Measurements from ENCODE around the gene CHD3. TPM values are rescaled to one million over a fixed set of nuclear protein-coding genes. Genes with fewer than 3 reads are reported as not detected.

Gene CHD3
- polyA plus RNA-seq, 3 donors = 181 to 204 (median 186) TPM

DNA sequence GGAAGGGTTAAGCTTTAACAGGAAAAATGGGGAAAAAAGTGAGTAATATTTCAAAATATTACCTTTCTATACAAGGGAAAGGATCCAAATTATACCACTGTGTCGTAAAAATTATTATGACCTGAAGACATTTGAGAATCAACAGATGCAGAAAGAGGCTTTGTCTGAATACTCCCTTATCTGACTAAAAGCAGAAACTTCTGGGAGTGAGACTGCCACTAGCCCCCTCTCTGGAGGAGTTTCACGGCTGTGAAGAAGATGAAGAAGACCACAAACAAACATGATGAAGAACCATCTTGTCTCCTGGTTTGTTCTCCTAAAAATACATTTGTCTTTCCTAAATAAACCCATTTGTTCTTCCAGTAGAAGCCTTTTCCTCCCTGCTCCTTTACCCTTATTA is 72.8 kb downstream of the CHD3 start:
- no peak for DNase-seq

Other genes with a start within 250 kb of the CHD3 start
- gene ATP1B2, start 237.9 kb upstream of the CHD3 start, polyA plus RNA-seq (ENCODE audit: insufficient read length in 3 of 3) = 10 to 100 TPM; 18.1 to 24.2 (median 21.5) TPM
- gene TP53, start 201.3 kb upstream of the CHD3 start, polyA plus RNA-seq (ENCODE audit: insufficient read length in 3 of 3) = 10 to 100 TPM; 68.2 to 79.1 (median 74.8) TPM
- 10 to 100 TPM; 15.3 to 21.3 (median 17.0) TPM for gene WRAP53, start 200.3 kb upstream of the CHD3 start, polyA plus RNA-seq (ENCODE audit: insufficient read length in 3 of 3)
- 10 to 100 TPM; 21.3 to 29.1 (median 23.8) TPM for gene EFNB3, start 183.6 kb upstream of the CHD3 start, polyA plus RNA-seq (ENCODE audit: insufficient read length in 3 of 3)
- under 1 TPM; 0.24 to 0.67 (median 0.34) TPM for gene DNAH2, start 171.0 kb upstream of the CHD3 start, polyA plus RNA-seq (ENCODE audit: insufficient read length in 3 of 3)
- gene KDM6B, start 54.6 kb upstream of the CHD3 start, polyA plus RNA-seq (ENCODE audit: insufficient read length in 3 of 3) = 10 to 100 TPM; 26.2 to 32.3 (median 28.8) TPM
- gene TMEM88, start 33.7 kb upstream of the CHD3 start, polyA plus RNA-seq (ENCODE audit: insufficient read length in 3 of 3) = 10 to 100 TPM; 25.9 to 32.4 (median 26.0) TPM
- 100 to 1,000 TPM in 2 of 3 donors, 10 to 100 TPM in 1; 94.2 to 137 (median 104) TPM for gene NAA38, start 31.2 kb upstream of the CHD3 start, polyA plus RNA-seq (ENCODE audit: insufficient read length in 3 of 3)
- 10 to 100 TPM; 23.6 to 36.3 (median 27.2) TPM for gene CYB5D1, start 30.8 kb upstream of the CHD3 start, polyA plus RNA-seq (ENCODE audit: insufficient read length in 3 of 3)
- gene RNF227, start 27.5 kb downstream of the CHD3 start, polyA plus RNA-seq (ENCODE audit: insufficient read length in 3 of 3) = 1 to 10 TPM; 3.5 to 4.7 (median 4.5) TPM
- gene KCNAB3, start 41.1 kb downstream of the CHD3 start, polyA plus RNA-seq (ENCODE audit: insufficient read length in 3 of 3) = 10 to 100 TPM; 10.6 to 13.0 (median 11.4) TPM
- gene TRAPPC1, start 43.2 kb downstream of the CHD3 start, polyA plus RNA-seq (ENCODE audit: insufficient read length in 3 of 3) = 100 to 1,000 TPM; 131 to 158 (median 133) TPM
- 10 to 100 TPM; 52.0 to 69.0 (median 65.7) TPM for gene CNTROB, start 43.4 kb downstream of the CHD3 start, polyA plus RNA-seq (ENCODE audit: insufficient read length in 3 of 3)
- under 1 TPM; 0.22 to 0.87 (median 0.40) TPM for gene GUCY2D, start 113.8 kb downstream of the CHD3 start, polyA plus RNA-seq (ENCODE audit: insufficient read length in 3 of 3)
- 1 to 10 TPM; 1.2 to 2.0 (median 1.5) TPM for gene ALOX15B, start 150.3 kb downstream of the CHD3 start, polyA plus RNA-seq (ENCODE audit: insufficient read length in 3 of 3)
- 1 to 10 TPM in 1 of 3 donors, under 1 TPM in 2; 0.48 to 1.0 (median 0.90) TPM for gene ALOX12B, start 198.9 kb downstream of the CHD3 start, polyA plus RNA-seq (ENCODE audit: insufficient read length in 3 of 3)
- gene ALOXE3, start 229.7 kb downstream of the CHD3 start, polyA plus RNA-seq (ENCODE audit: insufficient read length in 3 of 3) = under 1 TPM in 1 of 3 donors, not detected in 2; 0.07 TPM
- gene HES7, start 235.3 kb downstream of the CHD3 start, polyA plus RNA-seq (ENCODE audit: insufficient read length in 3 of 3) = not detected

Data from renal pelvis (tissue), 4 donors.